Panc1 (cell line): ENCODE data around the gene OR4C13. TPM values are rescaled to one million over a fixed set of nuclear protein-coding genes. Genes with fewer than 3 reads are reported as not detected.
"Not testable (repeated sequence)": the region's sequence is repeated elsewhere in the genome, so short reads cannot be mapped to it uniquely, and the experiment has no call there.

Experiments
- ATAC-seq: fragments of 200-7000 bp; cut with Tn5 transposase; 2 replicates; pipeline ENCODE4 v1.9.1; 2020; ENCODE audit warnings: mild to moderate bottlenecking, moderate library complexity
- Bru-seq: library from RNA; stranded (reverse); fragments of 400-500 nt; gene quantifications from one replicate; lab custom pipeline; 2021; lab: Mats Ljungman, UMichigan
- BruChase-seq, 2 experiments: library from RNA; stranded (reverse); fragments of 400-500 nt; gene quantifications; one replicate each; lab custom pipeline; 2021; lab: Mats Ljungman, UMichigan
- BruUV-seq: library from RNA; stranded (reverse); fragments of 400-500 nt; replicated peaks from 2 replicates; lab custom pipeline; 2021; lab: Mats Ljungman, UMichigan
- CTCF ChIA-PET: fragments of 300-600 bp; sonication (Branson Sonifier 250); formaldehyde crosslinking; loops from one replicate; lab custom pipeline; 2022; ENCODE audit warnings: antibody characterized with exemption; lab: Charles Lee
- POLR2A ChIA-PET: fragments of 300-600 bp; sonication (Branson Sonifier 250); formaldehyde crosslinking; loops from one replicate; lab custom pipeline; 2022; ENCODE audit warnings: antibody characterized with exemption; lab: Charles Lee
- DNase-seq: peaks from one replicate; pipeline ENCODE4 v3.0.0-alpha.2; 2010; ENCODE audit warnings: low read depth, low spot score
- H3K27ac ChIP-seq: 2 replicates; pipeline ENCODE4 v1.5.1; 2011; ENCODE audit warnings: mild to moderate bottlenecking, low read length, inconsistent platforms
- H3K27me3 ChIP-seq: fragments of 200-500 bp; sonication (Bioruptor generic); 2 replicates; pipeline ENCODE4 v1.6.0; 2014; ENCODE audit warnings: low read length, inconsistent platforms; ENCODE audit not compliant: control insufficient read depth, insufficient read depth
- H3K36me3 ChIP-seq: fragments of 200-500 bp; sonication (Bioruptor generic); 2 replicates; pipeline ENCODE4 v1.5.1; 2014; ENCODE audit warnings: inconsistent platforms, mild to moderate bottlenecking, low read length, moderate library complexity; ENCODE audit not compliant: control insufficient read depth, insufficient read depth
- H3K4me1 ChIP-seq: 2 replicates; pipeline ENCODE4 v1.5.1; 2011; ENCODE audit warnings: inconsistent platforms, mild to moderate bottlenecking, low read length, moderate library complexity; ENCODE audit not compliant: control insufficient read depth, insufficient read depth
- H3K4me3 ChIP-seq, 2 experiments: 2 replicates each; pipeline ENCODE4 v1.5.1; 2011 to 2012; ENCODE audit warnings: low read depth in 2 of 2, low read length in 2 of 2, mild to moderate bottlenecking in 2 of 2, inconsistent platforms in 1 of 2, moderate library complexity in 1 of 2
- H3K9me3 ChIP-seq: fragments of 200-500 bp; sonication (Bioruptor generic); 2 replicates; pipeline ENCODE4 v1.5.1; 2014; ENCODE audit warnings: low read depth, mild to moderate bottlenecking, inconsistent platforms, low read length, moderate library complexity; ENCODE audit not compliant: control insufficient read depth, insufficient read depth
- POLR2AphosphoS5 ChIP-seq: IDR thresholded peaks from 2 replicates; pipeline ENCODE4 v1.6.1; 2012; ENCODE audit warnings: mild to moderate bottlenecking, low read depth, low read length, moderate library complexity
- SIN3A ChIP-seq: IDR thresholded peaks from 2 replicates; pipeline ENCODE4 v1.6.1; 2012; ENCODE audit warnings: low read depth, mild to moderate bottlenecking, low read length, moderate library complexity, borderline replicate concordance; ENCODE audit not compliant: insufficient read depth
- TCF7L2 ChIP-seq: IDR thresholded peaks from 2 replicates; pipeline ENCODE4 v1.6.1; 2011; ENCODE audit warnings: mild to moderate bottlenecking, low read depth, low read length, inconsistent platforms
- in situ Hi-C: cut with HindIII; loops from 2 replicates; pipeline ENCODE4 v1.10.0; 2016; ENCODE audit warnings: low sequenced_read_pairs, low pct_unique_long_range_greater_than_20kb
- intact Hi-C: fragments of 100-400 bp; cut with micrococcal nuclease; formaldehyde crosslinking; loops from one replicate; pipeline ENCODE4 v1.10.0; 2022; ENCODE audit not compliant: unreplicated experiment
- long read RNA-seq: library from polyadenylated mRNA; unstranded; transcript quantifications from one replicate; pipeline ENCODE4 v2.0.0, GENCODE V29; 2021; ENCODE audit not compliant: unreplicated experiment
- polyA plus RNA-seq: library from polyadenylated mRNA; unstranded; fragments of >200 nt; gene quantifications from one replicate; pipeline ENCODE4 v1.2.1, GENCODE V29; 2012; ENCODE audit warnings: missing spikeins; ENCODE audit not compliant: insufficient read length
- total RNA-seq: library from RNA; stranded (reverse); gene quantifications from one replicate; pipeline ENCODE4 v1.2.1, GENCODE V29; 2021; ENCODE audit not compliant: unreplicated experiment
- TF ChIP-seq, protein P1 (sequence below), 2 experiments: IDR thresholded peaks; 2 replicates each; pipeline ENCODE4 v1.6.1; 2011 to 2012; ENCODE audit warnings: low read depth in 2 of 2, control low read depth in 1 of 2, low read length in 1 of 2, mild to moderate bottlenecking in 1 of 2, moderate library complexity in 1 of 2; ENCODE audit not compliant: insufficient read depth in 1 of 2
- TF ChIP-seq, protein P2 (sequence below): fragments of 450-650 bp; IDR thresholded peaks from 2 replicates; pipeline ENCODE4 v1.5.1; 2017; ENCODE audit warnings: mild to moderate bottlenecking

The OR4C13 gene
- total RNA-seq: not detected
- not detected for polyA plus RNA-seq
- not detected for Bru-seq, nascent RNA
- BruChase-seq, experiment 1, labeled RNA remaining after a 2-hour chase: not detected
- BruChase-seq, experiment 2, labeled RNA remaining after a 6-hour chase: not detected
- long read RNA-seq: 0 reads

- no peaks in the 10 kb centered on the region for H3K27me3 ChIP-seq
- POLR2A ChIA-PET: interaction anchor here (0.7 kb wide), 1 partner anchor 1276 kb away, joined by 3 read pairs; no protein-coding TSS in a partner anchor
- in situ Hi-C loops (no loop called here), intact Hi-C loops (no loop called here)
- no peak for DNase-seq
- H3K4me3 ChIP-seq: no peak within 1 kb of the TSS
- no peak for ATAC-seq
- no peak within 1 kb of the TSS for H3K27ac ChIP-seq
- no peaks in the 10 kb centered on the region for H3K4me1 ChIP-seq
- no peaks in the 10 kb centered on the region for H3K9me3 ChIP-seq
- H3K36me3 ChIP-seq: no peaks in the 10 kb centered on the region
- CTCF ChIA-PET: no interaction called here
- TF ChIP-seq SIN3A (no peak), POLR2AphosphoS5 (no peak), TCF7L2 (no peak)
- TF ChIP-seq, protein P1, sequence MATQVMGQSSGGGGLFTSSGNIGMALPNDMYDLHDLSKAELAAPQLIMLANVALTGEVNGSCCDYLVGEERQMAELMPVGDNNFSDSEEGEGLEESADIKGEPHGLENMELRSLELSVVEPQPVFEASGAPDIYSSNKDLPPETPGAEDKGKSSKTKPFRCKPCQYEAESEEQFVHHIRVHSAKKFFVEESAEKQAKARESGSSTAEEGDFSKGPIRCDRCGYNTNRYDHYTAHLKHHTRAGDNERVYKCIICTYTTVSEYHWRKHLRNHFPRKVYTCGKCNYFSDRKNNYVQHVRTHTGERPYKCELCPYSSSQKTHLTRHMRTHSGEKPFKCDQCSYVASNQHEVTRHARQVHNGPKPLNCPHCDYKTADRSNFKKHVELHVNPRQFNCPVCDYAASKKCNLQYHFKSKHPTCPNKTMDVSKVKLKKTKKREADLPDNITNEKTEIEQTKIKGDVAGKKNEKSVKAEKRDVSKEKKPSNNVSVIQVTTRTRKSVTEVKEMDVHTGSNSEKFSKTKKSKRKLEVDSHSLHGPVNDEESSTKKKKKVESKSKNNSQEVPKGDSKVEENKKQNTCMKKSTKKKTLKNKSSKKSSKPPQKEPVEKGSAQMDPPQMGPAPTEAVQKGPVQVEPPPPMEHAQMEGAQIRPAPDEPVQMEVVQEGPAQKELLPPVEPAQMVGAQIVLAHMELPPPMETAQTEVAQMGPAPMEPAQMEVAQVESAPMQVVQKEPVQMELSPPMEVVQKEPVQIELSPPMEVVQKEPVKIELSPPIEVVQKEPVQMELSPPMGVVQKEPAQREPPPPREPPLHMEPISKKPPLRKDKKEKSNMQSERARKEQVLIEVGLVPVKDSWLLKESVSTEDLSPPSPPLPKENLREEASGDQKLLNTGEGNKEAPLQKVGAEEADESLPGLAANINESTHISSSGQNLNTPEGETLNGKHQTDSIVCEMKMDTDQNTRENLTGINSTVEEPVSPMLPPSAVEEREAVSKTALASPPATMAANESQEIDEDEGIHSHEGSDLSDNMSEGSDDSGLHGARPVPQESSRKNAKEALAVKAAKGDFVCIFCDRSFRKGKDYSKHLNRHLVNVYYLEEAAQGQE (IDR thresholded peaks at IDR 0.05; ENCODE audit: insufficient read depth in 1 of 2, low read depth in 2 of 2, low read length in 1 of 2): no peak
- TF ChIP-seq, protein P2, sequence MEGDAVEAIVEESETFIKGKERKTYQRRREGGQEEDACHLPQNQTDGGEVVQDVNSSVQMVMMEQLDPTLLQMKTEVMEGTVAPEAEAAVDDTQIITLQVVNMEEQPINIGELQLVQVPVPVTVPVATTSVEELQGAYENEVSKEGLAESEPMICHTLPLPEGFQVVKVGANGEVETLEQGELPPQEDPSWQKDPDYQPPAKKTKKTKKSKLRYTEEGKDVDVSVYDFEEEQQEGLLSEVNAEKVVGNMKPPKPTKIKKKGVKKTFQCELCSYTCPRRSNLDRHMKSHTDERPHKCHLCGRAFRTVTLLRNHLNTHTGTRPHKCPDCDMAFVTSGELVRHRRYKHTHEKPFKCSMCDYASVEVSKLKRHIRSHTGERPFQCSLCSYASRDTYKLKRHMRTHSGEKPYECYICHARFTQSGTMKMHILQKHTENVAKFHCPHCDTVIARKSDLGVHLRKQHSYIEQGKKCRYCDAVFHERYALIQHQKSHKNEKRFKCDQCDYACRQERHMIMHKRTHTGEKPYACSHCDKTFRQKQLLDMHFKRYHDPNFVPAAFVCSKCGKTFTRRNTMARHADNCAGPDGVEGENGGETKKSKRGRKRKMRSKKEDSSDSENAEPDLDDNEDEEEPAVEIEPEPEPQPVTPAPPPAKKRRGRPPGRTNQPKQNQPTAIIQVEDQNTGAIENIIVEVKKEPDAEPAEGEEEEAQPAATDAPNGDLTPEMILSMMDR: no peak
- no TSS peak for BruUV-seq
Measured at GRCh38 chr11:49952091-49952490, at the start of gene OR4C13. Gene OR4C13, plus strand, starts transcription at chr11:49952391. Its CDS starts 32 bp downstream, at chr11:49952423.

GRCh38 chr11:49911516-49911915 lies 40.7 kb upstream of the OR4C13 start:
- CTCF ChIA-PET, in situ Hi-C loops, POLR2A ChIA-PET, H3K9me3 ChIP-seq, BruUV-seq, H3K4me1 ChIP-seq, H3K36me3 ChIP-seq, H3K27ac ChIP-seq, DNase-seq, intact Hi-C loops, ATAC-seq, H3K4me3 ChIP-seq, H3K27me3 ChIP-seq: not testable (repeated sequence)

DNA sequence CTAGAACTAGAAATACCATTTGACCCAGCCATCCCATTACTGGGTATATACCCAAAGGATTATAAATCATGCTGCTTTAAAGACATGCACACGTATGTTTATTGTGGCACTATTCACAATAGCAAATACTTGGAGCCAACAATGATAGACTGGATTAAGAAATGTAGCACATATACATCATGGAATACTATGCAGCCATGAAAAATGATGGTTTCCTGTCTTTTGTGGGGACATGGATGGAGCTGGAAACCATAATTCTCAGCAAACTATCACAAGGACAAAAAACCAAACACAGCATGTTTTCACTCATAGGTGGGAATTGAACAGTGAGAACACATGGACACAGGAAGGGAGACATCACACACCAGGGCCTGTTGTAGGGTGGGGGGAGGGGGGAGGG lies 3.5 kb upstream of the OR4C13 start:
- DNase-seq, H3K4me1 ChIP-seq, H3K27ac ChIP-seq, H3K36me3 ChIP-seq, POLR2A ChIA-PET, intact Hi-C loops, CTCF ChIA-PET, H3K4me3 ChIP-seq, ATAC-seq, H3K27me3 ChIP-seq, BruUV-seq, in situ Hi-C loops, H3K9me3 ChIP-seq: not testable (repeated sequence)

- H3K9me3 ChIP-seq, in situ Hi-C loops, CTCF ChIA-PET, H3K4me1 ChIP-seq, BruUV-seq, DNase-seq, H3K27me3 ChIP-seq, H3K4me3 ChIP-seq, intact Hi-C loops, H3K36me3 ChIP-seq, ATAC-seq, H3K27ac ChIP-seq: not testable (repeated sequence)
- POLR2A ChIA-PET: interaction anchor here (0.6 kb wide), 1 partner anchor 75 kb away, joined by 3 read pairs; no protein-coding TSS in a partner anchor
Measured at GRCh38 chr11:49973439-49973838, 21.2 kb downstream of the OR4C13 start.

DNA sequence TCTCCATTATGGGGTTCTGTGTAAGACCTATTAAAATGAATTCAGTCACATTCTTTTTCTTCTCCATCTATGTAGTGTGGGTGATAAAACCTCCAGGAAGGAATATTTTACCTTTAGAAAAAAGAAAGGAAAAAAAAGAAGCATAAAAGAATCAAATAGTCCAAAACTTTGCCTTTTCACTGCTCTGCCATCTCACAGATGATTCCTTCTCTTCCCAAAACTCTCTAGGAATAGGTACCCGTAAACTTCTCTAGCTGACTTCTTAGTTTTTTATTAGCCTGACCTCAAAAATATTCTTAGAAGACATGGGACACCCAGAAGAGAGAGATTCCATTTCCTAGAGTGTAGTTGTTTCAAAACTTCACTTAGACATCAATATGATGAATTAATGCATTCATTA lies 30.2 kb downstream of the OR4C13 start, which contains the start of gene OR4C12:
TSS of gene OR4C12 (minus strand) at position 101 of the 400 bp plus-strand sequence. CDS start at position 67, 34 bp downstream.
- in situ Hi-C loops, POLR2A ChIA-PET, DNase-seq: not testable (repeated sequence)

More for the DNA sequence above, 30.2 kb downstream of the OR4C13 start, which contains the start of gene OR4C12:
- H3K4me1 ChIP-seq, BruUV-seq, ATAC-seq, H3K4me3 ChIP-seq, H3K9me3 ChIP-seq, CTCF ChIA-PET, H3K27me3 ChIP-seq, intact Hi-C loops, H3K36me3 ChIP-seq, H3K27ac ChIP-seq: not testable (repeated sequence)
